Left ventricle myocardium inferior (tissue), 1 donor: ENCODE data around the gene HS6ST1. TPM values are rescaled to one million over a fixed set of nuclear protein-coding genes. Genes with fewer than 3 reads are reported as not detected.

Source experiments
- DNase-seq: peaks from one replicate; pipeline ENCODE4 v3.0.0-alpha.2; 2020
- H3K27ac ChIP-seq: fragments of 200-600 bp; replicated peaks from 2 replicates; pipeline ENCODE4 v1.8.0; 2021
- H3K27me3 ChIP-seq: fragments of 200-600 bp; 2 replicates; pipeline ENCODE4 v1.8.0; 2021; ENCODE audit warnings: low read depth
- H3K36me3 ChIP-seq: fragments of 200-600 bp; 2 replicates; pipeline ENCODE4 v1.8.0; 2021
- H3K4me1 ChIP-seq: fragments of 200-600 bp; 2 replicates; pipeline ENCODE4 v1.8.0; 2021
- H3K4me3 ChIP-seq: fragments of 200-600 bp; 2 replicates; pipeline ENCODE4 v1.8.0; 2021; ENCODE audit warnings: mild to moderate bottlenecking, moderate library complexity
- H3K9me3 ChIP-seq: fragments of 200-600 bp; replicated peaks from 2 replicates; pipeline ENCODE4 v1.8.0; 2021
- intact Hi-C: fragments of 100-400 bp; cut with micrococcal nuclease; formaldehyde crosslinking; loops from one replicate; pipeline ENCODE4 v1.11.0; 2022
- total RNA-seq: library from RNA; stranded (reverse); fragmentation: NEBNext Ultra II Directional; extraction: Animal tissue kit (Norgen Biotek cat#: 25700); gene quantifications from one replicate; pipeline ENCODE4 v1.2.1, GENCODE V29; 2021
- TF ChIP-seq, protein P1 (sequence below): fragments of 200-600 bp; IDR thresholded peaks from 2 replicates; pipeline ENCODE4 v1.8.0; 2021; ENCODE audit warnings: antibody characterized with exemption, mild to moderate bottlenecking, borderline replicate concordance
- donor health status: DM: no; HTN: yes; CAD: no; lungs with severe emphysema.

Gene HS6ST1
- total RNA-seq, 1 donor from 2014 or later, result 26.7 TPM

DNA sequence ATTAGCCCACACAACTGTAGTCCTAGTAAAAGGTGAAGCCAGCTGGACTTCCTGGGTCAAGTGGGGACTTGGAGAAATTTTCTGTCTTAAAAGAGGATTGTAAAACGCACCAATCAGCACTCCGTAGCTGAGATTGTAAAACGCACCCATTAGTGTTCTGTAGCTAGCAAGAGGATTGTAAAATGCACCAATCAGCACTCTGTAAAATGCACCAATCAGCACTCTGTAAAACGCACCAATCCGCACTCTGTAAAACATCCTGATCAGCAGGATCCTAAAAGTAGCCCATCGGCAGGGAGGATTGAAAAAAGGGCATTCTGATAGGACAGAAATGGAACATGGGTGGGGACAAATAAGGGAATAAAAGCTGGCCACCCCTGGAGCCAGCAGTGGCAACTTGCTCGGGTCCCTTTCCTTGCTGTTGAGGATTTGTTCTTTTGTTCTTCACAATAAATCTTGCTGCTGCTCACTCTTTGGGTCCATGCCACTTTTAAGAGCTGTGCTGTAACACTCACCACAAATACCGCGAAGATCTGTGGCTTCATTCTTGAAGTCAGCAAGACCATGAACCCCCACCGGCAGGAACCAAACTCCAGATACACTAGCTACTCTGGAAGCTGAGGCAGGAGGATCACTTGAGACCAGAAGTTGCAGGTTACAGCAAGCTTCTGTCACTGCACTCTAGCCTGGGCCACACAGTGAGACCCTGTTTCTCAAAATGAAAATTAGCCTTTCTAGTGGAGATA is 102.6 kb downstream of the HS6ST1 start:
- intact Hi-C loops, result no loop called here
- Histone ChIP-seq H3K9me3 (no peaks in the 10 kb centered on the region), H3K27me3 (no peaks in the 10 kb centered on the region), H3K4me3 (no peak overlapping the region), H3K27ac (no peak overlapping the region), H3K4me1 (no peaks in the 10 kb centered on the region), H3K36me3 (no peaks in the 10 kb centered on the region)
- TF ChIP-seq, protein P1, sequence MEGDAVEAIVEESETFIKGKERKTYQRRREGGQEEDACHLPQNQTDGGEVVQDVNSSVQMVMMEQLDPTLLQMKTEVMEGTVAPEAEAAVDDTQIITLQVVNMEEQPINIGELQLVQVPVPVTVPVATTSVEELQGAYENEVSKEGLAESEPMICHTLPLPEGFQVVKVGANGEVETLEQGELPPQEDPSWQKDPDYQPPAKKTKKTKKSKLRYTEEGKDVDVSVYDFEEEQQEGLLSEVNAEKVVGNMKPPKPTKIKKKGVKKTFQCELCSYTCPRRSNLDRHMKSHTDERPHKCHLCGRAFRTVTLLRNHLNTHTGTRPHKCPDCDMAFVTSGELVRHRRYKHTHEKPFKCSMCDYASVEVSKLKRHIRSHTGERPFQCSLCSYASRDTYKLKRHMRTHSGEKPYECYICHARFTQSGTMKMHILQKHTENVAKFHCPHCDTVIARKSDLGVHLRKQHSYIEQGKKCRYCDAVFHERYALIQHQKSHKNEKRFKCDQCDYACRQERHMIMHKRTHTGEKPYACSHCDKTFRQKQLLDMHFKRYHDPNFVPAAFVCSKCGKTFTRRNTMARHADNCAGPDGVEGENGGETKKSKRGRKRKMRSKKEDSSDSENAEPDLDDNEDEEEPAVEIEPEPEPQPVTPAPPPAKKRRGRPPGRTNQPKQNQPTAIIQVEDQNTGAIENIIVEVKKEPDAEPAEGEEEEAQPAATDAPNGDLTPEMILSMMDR, result no peak
- no peak for DNase-seq

Other genes starting within 250 kb of the HS6ST1 start
- gene UGGT1, start 227.7 kb downstream of the HS6ST1 start, total RNA-seq, result 30.3 TPM